Measurements from ENCODE around the gene EPHA4.
A peak's percentile ranks its signal among the peaks of the same experiment; 100 is the strongest.

EPHA4 gene

DNA sequence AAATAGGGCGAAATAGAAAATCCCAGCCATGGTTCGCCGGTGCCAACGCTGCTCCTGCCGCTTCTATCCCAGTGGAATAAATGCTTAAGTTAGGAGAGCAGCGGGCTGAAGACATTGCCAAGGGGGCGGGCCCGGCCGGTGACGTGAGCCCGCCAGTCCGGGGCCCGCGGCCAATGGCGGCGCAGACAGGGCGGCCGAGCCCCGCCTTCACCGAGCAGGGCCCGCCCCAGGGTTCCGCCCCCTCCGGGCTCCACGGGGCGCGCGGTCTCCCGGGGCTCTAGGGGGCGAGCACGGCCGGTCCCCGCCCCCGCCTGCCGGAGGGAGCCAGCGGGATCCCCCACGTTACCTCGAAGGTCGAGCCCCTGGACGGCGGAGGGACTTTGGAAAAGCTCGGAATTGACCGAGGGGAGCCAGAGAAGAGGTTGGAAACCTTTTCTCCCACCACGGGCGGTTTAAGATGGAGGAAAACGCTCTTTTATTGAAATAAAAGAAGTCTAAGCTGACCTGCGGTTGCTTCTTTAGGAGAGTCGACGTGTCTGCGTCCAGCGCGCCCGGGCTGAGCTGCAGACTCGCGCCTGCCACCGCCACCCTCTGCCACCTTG, at the start of gene EPHA4:
TSS of gene EPHA4 (minus strand) at position 86 of the 602 bp plus-strand sequence. CDS start at position 30, 56 bp downstream.
- TF ChIP-seq TAF1 (IDR thresholded peaks at IDR 0.05; ENCODE audit: low read depth) = 0 out of 2 replicates have a peak, but pooled peaks have one; percentile 10
- TF ChIP-seq, protein P1, sequence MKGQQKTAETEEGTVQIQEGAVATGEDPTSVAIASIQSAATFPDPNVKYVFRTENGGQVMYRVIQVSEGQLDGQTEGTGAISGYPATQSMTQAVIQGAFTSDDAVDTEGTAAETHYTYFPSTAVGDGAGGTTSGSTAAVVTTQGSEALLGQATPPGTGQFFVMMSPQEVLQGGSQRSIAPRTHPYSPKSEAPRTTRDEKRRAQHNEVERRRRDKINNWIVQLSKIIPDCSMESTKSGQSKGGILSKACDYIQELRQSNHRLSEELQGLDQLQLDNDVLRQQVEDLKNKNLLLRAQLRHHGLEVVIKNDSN (IDR thresholded peaks at IDR 0.05) = no peak
- 0 out of 2 replicates have a peak, but pooled peaks have one; percentile 20 for TF ChIP-seq EGR1 (IDR thresholded peaks at IDR 0.05)
- TF ChIP-seq NFIC (IDR thresholded peaks at IDR 0.05) = peak; percentile 46; the same call in 1 of the 2 replicates
- TF ChIP-seq, protein P2, sequence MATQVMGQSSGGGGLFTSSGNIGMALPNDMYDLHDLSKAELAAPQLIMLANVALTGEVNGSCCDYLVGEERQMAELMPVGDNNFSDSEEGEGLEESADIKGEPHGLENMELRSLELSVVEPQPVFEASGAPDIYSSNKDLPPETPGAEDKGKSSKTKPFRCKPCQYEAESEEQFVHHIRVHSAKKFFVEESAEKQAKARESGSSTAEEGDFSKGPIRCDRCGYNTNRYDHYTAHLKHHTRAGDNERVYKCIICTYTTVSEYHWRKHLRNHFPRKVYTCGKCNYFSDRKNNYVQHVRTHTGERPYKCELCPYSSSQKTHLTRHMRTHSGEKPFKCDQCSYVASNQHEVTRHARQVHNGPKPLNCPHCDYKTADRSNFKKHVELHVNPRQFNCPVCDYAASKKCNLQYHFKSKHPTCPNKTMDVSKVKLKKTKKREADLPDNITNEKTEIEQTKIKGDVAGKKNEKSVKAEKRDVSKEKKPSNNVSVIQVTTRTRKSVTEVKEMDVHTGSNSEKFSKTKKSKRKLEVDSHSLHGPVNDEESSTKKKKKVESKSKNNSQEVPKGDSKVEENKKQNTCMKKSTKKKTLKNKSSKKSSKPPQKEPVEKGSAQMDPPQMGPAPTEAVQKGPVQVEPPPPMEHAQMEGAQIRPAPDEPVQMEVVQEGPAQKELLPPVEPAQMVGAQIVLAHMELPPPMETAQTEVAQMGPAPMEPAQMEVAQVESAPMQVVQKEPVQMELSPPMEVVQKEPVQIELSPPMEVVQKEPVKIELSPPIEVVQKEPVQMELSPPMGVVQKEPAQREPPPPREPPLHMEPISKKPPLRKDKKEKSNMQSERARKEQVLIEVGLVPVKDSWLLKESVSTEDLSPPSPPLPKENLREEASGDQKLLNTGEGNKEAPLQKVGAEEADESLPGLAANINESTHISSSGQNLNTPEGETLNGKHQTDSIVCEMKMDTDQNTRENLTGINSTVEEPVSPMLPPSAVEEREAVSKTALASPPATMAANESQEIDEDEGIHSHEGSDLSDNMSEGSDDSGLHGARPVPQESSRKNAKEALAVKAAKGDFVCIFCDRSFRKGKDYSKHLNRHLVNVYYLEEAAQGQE (IDR thresholded peaks at IDR 0.05; ENCODE audit: low read depth) = no peak
- no peak for TF ChIP-seq YY1 (IDR thresholded peaks at IDR 0.05; ENCODE audit: low read depth)
- TF ChIP-seq ZBTB7A (IDR thresholded peaks at IDR 0.05; ENCODE audit: low read depth) = peak; percentile 55; the same call in 1 of the 2 replicates
- peak; percentile 68 for TF ChIP-seq CREB1 (IDR thresholded peaks at IDR 0.05; ENCODE audit: low read depth)
- TF ChIP-seq, protein P3, sequence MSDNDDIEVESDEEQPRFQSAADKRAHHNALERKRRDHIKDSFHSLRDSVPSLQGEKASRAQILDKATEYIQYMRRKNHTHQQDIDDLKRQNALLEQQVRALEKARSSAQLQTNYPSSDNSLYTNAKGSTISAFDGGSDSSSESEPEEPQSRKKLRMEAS (IDR thresholded peaks at IDR 0.05) = peak; percentile 47; the same call in 1 of the 2 replicates
- TF ChIP-seq EP300 (IDR thresholded peaks at IDR 0.05; ENCODE audit: borderline replicate concordance) = no peak

DNA sequence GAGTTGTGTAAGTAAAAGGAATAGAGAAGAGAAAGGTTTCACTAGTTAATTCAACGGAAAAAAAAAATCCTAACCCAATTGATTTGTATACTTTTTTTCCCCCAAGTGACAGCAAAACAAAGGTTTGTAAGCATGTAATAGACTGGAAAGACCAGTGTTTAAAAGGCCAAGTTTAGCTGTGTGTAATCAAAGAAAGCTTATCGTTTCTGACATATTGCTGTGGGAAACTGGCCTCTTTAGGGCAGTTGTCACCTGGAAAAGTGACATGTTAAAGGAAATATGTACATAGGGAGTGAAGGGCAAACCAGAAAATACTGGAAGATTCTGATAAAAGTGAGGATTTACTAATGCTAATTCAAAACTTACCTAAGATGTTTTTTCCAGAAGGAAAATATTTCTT, 45.9 kb upstream of the EPHA4 start:
- no peak for TF ChIP-seq TEAD4 (IDR thresholded peaks at IDR 0.05)
- no peak for TF ChIP-seq TCF12 (IDR thresholded peaks at IDR 0.05; ENCODE audit: low read depth)
- TF ChIP-seq NFIC (IDR thresholded peaks at IDR 0.05) = no peak
- TF ChIP-seq EP300 (IDR thresholded peaks at IDR 0.05; ENCODE audit: borderline replicate concordance) = no peak
- no peak for TF ChIP-seq CREB1 (IDR thresholded peaks at IDR 0.05; ENCODE audit: low read depth)

DNA sequence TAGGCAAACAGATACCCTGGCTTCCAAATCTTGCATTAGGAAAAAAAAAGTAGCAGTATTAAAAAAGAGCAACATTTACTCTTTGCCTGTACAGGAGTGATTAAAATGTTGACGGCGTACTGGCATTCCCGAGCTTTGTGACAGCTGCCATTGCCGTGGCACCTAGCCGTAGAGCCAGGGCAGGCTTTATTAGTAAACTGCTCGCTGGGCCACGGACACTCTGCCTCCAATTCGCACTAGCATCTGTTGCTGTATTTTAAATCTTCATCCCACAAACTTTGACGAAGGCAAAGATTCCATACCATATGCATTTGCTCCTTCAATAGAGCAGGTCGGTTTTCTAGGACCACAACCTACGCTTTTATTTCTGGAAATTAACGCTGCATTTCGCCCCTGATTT, 44.5 kb upstream of the EPHA4 start:
- TF ChIP-seq NFIC (IDR thresholded peaks at IDR 0.05) (no peak), EP300 (IDR thresholded peaks at IDR 0.05; ENCODE audit: borderline replicate concordance) (no peak), FOXM1 (IDR thresholded peaks at IDR 0.05; ENCODE audit: borderline replicate concordance, low read depth) (no peak)
- TF ChIP-seq, protein P2 (IDR thresholded peaks at IDR 0.05; ENCODE audit: low read depth) = no peak

DNA sequence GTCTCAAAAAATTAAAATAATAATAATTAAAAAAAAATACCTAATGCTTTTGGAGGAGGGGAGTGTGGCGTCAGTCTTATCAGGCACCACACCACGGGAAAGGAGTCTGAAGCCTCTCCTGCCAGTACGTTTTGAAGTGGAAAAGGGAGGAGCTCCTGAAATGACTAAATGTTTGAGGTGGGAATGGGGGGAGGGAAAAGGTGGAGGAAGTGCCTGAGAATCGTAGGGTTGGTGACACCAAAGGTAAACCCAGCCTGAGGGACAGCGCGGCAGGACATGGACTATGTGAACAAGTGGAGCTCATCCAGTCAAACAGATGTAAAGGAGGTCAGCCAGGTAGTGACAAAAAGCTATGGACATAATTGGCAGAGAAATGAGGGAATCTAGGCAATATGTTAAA, 42.2 kb upstream of the EPHA4 start:
- no peak for TF ChIP-seq CREB1 (IDR thresholded peaks at IDR 0.05; ENCODE audit: low read depth)
- no peak for TF ChIP-seq ZBTB7A (IDR thresholded peaks at IDR 0.05; ENCODE audit: low read depth)
- no peak for TF ChIP-seq EGR1 (IDR thresholded peaks at IDR 0.05)
- no peak for TF ChIP-seq TEAD4 (IDR thresholded peaks at IDR 0.05)
- TF ChIP-seq YY1 (IDR thresholded peaks at IDR 0.05; ENCODE audit: low read depth) = no peak
- no peak for TF ChIP-seq TAF1 (IDR thresholded peaks at IDR 0.05; ENCODE audit: low read depth)
- no peak for TF ChIP-seq CEBPB (IDR thresholded peaks at IDR 0.05)
- TF ChIP-seq TCF12 (IDR thresholded peaks at IDR 0.05; ENCODE audit: low read depth) = no peak
- no peak for TF ChIP-seq NFIC (IDR thresholded peaks at IDR 0.05)
- TF ChIP-seq, protein P1 (IDR thresholded peaks at IDR 0.05) = no peak
- no peak for TF ChIP-seq EP300 (IDR thresholded peaks at IDR 0.05; ENCODE audit: borderline replicate concordance)
- TF ChIP-seq, protein P3 (IDR thresholded peaks at IDR 0.05) = no peak

DNA sequence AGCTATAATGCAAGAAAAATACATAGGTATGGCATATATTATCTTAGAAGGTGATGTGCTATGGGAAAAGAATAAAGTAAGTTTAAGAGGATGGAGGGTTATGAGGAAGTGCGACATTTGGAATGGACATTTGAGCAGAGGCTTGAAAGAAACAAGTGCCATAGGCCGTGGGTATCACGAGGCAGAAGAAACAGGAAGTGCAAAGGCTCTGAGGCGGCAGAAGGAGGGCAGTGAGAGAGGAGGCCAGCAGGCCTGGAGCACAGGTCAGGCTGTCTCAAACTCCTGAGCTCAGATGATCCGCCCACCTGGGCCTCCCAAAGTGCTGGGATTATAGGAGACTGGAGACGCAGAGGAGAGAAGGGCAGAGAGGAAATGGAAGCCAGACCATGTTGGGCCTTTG, 40.7 kb upstream of the EPHA4 start:
- TF ChIP-seq FOXM1 (IDR thresholded peaks at IDR 0.05; ENCODE audit: borderline replicate concordance, low read depth) = no peak
- no peak for TF ChIP-seq TAF1 (IDR thresholded peaks at IDR 0.05; ENCODE audit: low read depth)
- TF ChIP-seq, protein P3 (IDR thresholded peaks at IDR 0.05) = no peak
- TF ChIP-seq ZBTB7A (IDR thresholded peaks at IDR 0.05; ENCODE audit: low read depth) = no peak
- TF ChIP-seq NFIC (IDR thresholded peaks at IDR 0.05) = no peak

DNA sequence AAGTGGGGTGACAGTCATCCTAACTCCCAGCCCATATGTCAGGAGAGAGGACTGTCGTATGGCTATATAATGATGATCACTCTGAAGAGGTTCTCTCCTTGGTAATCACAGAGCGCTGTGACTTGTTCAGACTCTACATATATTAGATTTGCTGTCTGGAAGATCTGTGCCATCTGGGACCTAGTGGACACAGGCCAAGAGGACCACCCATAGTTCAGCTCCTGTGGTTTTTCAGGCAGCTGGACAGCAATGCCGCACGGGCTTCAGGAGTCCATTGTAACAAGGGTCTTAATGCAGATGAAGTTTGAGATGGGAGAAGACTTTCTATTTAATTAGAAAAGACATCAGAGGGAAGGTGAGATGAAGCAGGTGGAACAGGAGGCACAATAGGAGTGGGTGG, 40.1 kb upstream of the EPHA4 start:
- no peak for TF ChIP-seq TCF12 (IDR thresholded peaks at IDR 0.05; ENCODE audit: low read depth)
- TF ChIP-seq TEAD4 (IDR thresholded peaks at IDR 0.05) = no peak
- TF ChIP-seq, protein P2 (IDR thresholded peaks at IDR 0.05; ENCODE audit: low read depth) = no peak
- no peak for TF ChIP-seq RAD21 (IDR thresholded peaks at IDR 0.05; ENCODE audit: low read depth)
- TF ChIP-seq, protein P3 (IDR thresholded peaks at IDR 0.05) = no peak
- TF ChIP-seq, protein P1 (IDR thresholded peaks at IDR 0.05) = no peak
- no peak for TF ChIP-seq EGR1 (IDR thresholded peaks at IDR 0.05)
- TF ChIP-seq ZBTB7A (IDR thresholded peaks at IDR 0.05; ENCODE audit: low read depth) = no peak
- no peak for TF ChIP-seq FOXM1 (IDR thresholded peaks at IDR 0.05; ENCODE audit: borderline replicate concordance, low read depth)
- TF ChIP-seq CREB1 (IDR thresholded peaks at IDR 0.05; ENCODE audit: low read depth) = no peak
- TF ChIP-seq TAF1 (IDR thresholded peaks at IDR 0.05; ENCODE audit: low read depth) = no peak
- no peak for TF ChIP-seq EP300 (IDR thresholded peaks at IDR 0.05; ENCODE audit: borderline replicate concordance)
- TF ChIP-seq YY1 (IDR thresholded peaks at IDR 0.05; ENCODE audit: low read depth) = no peak
- TF ChIP-seq NFIC (IDR thresholded peaks at IDR 0.05) = no peak
- no peak for TF ChIP-seq CEBPB (IDR thresholded peaks at IDR 0.05)
